Left renal cortex interstitium (tissue), 4 donors: ENCODE results near the gene DHDH. TPM values are rescaled to one million over a fixed set of nuclear protein-coding genes. Genes with fewer than 3 reads are reported as not detected.
A peak's percentile ranks its signal among the peaks of the same experiment; 100 is the strongest.

Experiments
- DNase-seq, 4 donors: peaks; one replicate each; pipeline ENCODE4 v3.0.0-alpha.2; 2013; ENCODE audit warnings: low read depth in 4 of 4, low spot score in 2 of 4, missing footprints in 1 of 4
- polyA plus RNA-seq, 4 donors: library from polyadenylated mRNA; unstranded; fragments of 120-200 nt; gene quantifications; one replicate each; pipeline ENCODE4 v1.2.1, GENCODE V29; 2013; ENCODE audit not compliant: insufficient read length in 4 of 4

The DHDH gene
- polyA plus RNA-seq, 4 donors: 6.0 to 10.3 (median 8.2) TPM

- DNase-seq: no peak
Measured at GRCh38 chr19:48989701-48990291, 56.3 kb downstream of the DHDH start.

GRCh38 chr19:48990400-48990799 is 56.9 kb downstream of the DHDH start:
- DNase-seq: no peak

GRCh38 chr19:48991011-48991609 is 57.6 kb downstream of the DHDH start:
- no peak for DNase-seq

- peak in 1 of 4 donors; percentile 57 for DNase-seq
Measured at GRCh38 chr19:48991873-48992580, 58.5 kb downstream of the DHDH start.

GRCh38 chr19:48992581-48993174 is 59.2 kb downstream of the DHDH start:
- peak in 1 of 4 donors; percentile 25 for DNase-seq

GRCh38 chr19:48993175-48994034 is 59.9 kb downstream of the DHDH start, which contains the start of the genes GYS1 and RUVBL2:
GYS1 (minus strand) TSS chr19:48993309; CDS start chr19:48993112, 197 bp downstream.
RUVBL2 (plus strand) TSS chr19:48993887; CDS start chr19:48993912, 25 bp downstream.
- DNase-seq: peak; percentile 97 to 99 (median 99)

GRCh38 chr19:48994035-48994386 is 60.5 kb downstream of the DHDH start:
- DNase-seq: no peak

Other genes starting within 250 kb of the DHDH start
- gene FUT2, start 237.7 kb upstream of the DHDH start, polyA plus RNA-seq: 1 to 10 TPM; 1.7 to 5.6 (median 3.3) TPM
- 1 to 10 TPM; 5.0 to 9.6 (median 6.7) TPM for gene MAMSTR, start 214.0 kb upstream of the DHDH start, polyA plus RNA-seq
- 10 to 100 TPM; 12.6 to 16.6 (median 15.2) TPM for gene RASIP1, start 193.1 kb upstream of the DHDH start, polyA plus RNA-seq
- under 1 TPM; 0.23 to 0.67 (median 0.32) TPM for gene IZUMO1, start 186.8 kb upstream of the DHDH start, polyA plus RNA-seq
- gene FUT1, start 181.1 kb upstream of the DHDH start, polyA plus RNA-seq: 1 to 10 TPM; 3.0 to 3.8 (median 3.4) TPM
- not detected for gene FGF21, start 178.2 kb upstream of the DHDH start, polyA plus RNA-seq
- 10 to 100 TPM; 30.4 to 64.2 (median 49.8) TPM for gene BCAT2, start 122.7 kb upstream of the DHDH start, polyA plus RNA-seq
- gene HSD17B14, start 97.2 kb upstream of the DHDH start, polyA plus RNA-seq: 10 to 100 TPM; 30.0 to 40.4 (median 36.2) TPM
- 10 to 100 TPM; 17.9 to 33.8 (median 27.1) TPM for gene PLEKHA4, start 65.1 kb upstream of the DHDH start, polyA plus RNA-seq
- gene PPP1R15A, start 61.3 kb upstream of the DHDH start, polyA plus RNA-seq: 10 to 100 TPM; 29.7 to 52.6 (median 33.7) TPM
- 1 to 10 TPM in 1 of 4 donors, under 1 TPM in 3; 0.46 to 1.3 (median 0.64) TPM for gene TULP2, start 35.0 kb upstream of the DHDH start, polyA plus RNA-seq
- 100 to 1,000 TPM; 249 to 328 (median 311) TPM for gene NUCB1, start 33.4 kb upstream of the DHDH start, polyA plus RNA-seq
- 10 to 100 TPM; 58.1 to 90.7 (median 76.4) TPM for gene BAX, start 21.2 kb downstream of the DHDH start, polyA plus RNA-seq
- 1,000 to 10,000 TPM; 2,498 to 2,845 (median 2,570) TPM for gene FTL, start 31.6 kb downstream of the DHDH start, polyA plus RNA-seq
- gene GYS1, start 59.6 kb downstream of the DHDH start, polyA plus RNA-seq: 10 to 100 TPM; 35.9 to 53.8 (median 48.2) TPM
- 100 to 1,000 TPM in 2 of 4 donors, 10 to 100 TPM in 2; 86.0 to 106 (median 95.6) TPM for gene RUVBL2, start 60.2 kb downstream of the DHDH start, polyA plus RNA-seq
- gene LHB, start 83.4 kb downstream of the DHDH start, polyA plus RNA-seq: under 1 TPM in 2 of 4 donors, not detected in 2; 0.31 to 0.35 TPM
- under 1 TPM in 1 of 4 donors, not detected in 3; 0.16 TPM for gene CGB3, start 90.6 kb downstream of the DHDH start, polyA plus RNA-seq
- under 1 TPM in 1 of 4 donors, not detected in 3; 0.28 TPM for gene CGB2, start 98.2 kb downstream of the DHDH start, polyA plus RNA-seq
- gene CGB1, start 103.2 kb downstream of the DHDH start, polyA plus RNA-seq: not detected
- not detected for gene CGB5, start 110.1 kb downstream of the DHDH start, polyA plus RNA-seq
- gene CGB8, start 115.4 kb downstream of the DHDH start, polyA plus RNA-seq: under 1 TPM in 1 of 4 donors, not detected in 3; 0.32 TPM
- 1 to 10 TPM in 2 of 4 donors, under 1 TPM in 2; 0.59 to 2.8 (median 1.1) TPM for gene CGB7, start 124.0 kb downstream of the DHDH start, polyA plus RNA-seq
- gene NTF4, start 131.1 kb downstream of the DHDH start, polyA plus RNA-seq: 1 to 10 TPM; 3.9 to 4.5 (median 4.5) TPM
- under 1 TPM; 0.03 to 0.17 (median 0.07) TPM for gene KCNA7, start 139.0 kb downstream of the DHDH start, polyA plus RNA-seq
- 100 to 1,000 TPM; 260 to 418 (median 347) TPM for gene SNRNP70, start 151.8 kb downstream of the DHDH start, polyA plus RNA-seq
- gene LIN7B, start 180.7 kb downstream of the DHDH start, polyA plus RNA-seq: 10 to 100 TPM in 1 of 4 donors, 1 to 10 TPM in 3; 5.4 to 13.2 (median 8.8) TPM
- gene C19orf73, start 185.4 kb downstream of the DHDH start, polyA plus RNA-seq: 1 to 10 TPM in 1 of 4 donors, under 1 TPM in 3; 0.73 to 1.1 (median 0.80) TPM
- gene PPFIA3, start 185.8 kb downstream of the DHDH start, polyA plus RNA-seq: 10 to 100 TPM in 1 of 4 donors, 1 to 10 TPM in 3; 4.5 to 11.1 (median 8.7) TPM
- 10 to 100 TPM; 25.2 to 38.8 (median 33.8) TPM for gene HRC, start 221.7 kb downstream of the DHDH start, polyA plus RNA-seq
- 10 to 100 TPM; 22.1 to 48.0 (median 35.9) TPM for gene TRPM4, start 224.1 kb downstream of the DHDH start, polyA plus RNA-seq